HG02623 (cell line): ENCODE data around the gene GLIPR1L2.

Experiments
- ATAC-seq: cut with Tn5 transposase; IDR thresholded peaks from one replicate; pipeline ENCODE4 v1.9.1; 2021; ENCODE audit warnings: moderate library complexity; ENCODE audit not compliant: unreplicated experiment

GLIPR1L2 gene

GRCh38 chr12:75476071-75476470 is 85.2 kb downstream of the GLIPR1L2 start:
- no peak for ATAC-seq

DNA sequence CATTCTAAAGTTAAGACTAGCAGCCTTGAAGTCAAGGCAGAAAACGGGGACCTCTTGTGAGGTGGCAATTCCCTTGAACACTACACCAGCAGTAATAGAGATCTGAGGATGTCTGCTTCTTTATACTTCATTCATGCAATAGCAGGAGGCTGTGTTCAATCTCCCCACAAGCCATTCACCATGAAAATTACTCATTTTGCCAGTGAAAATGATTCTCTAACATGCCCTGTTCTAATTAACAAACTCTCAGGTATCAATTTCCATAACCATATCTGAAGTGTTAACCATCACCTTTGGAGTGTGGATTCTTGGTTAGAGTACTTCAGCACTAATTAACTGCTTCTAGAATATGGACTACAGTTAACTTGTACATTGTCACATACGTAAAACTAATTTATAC is 86.2 kb downstream of the GLIPR1L2 start:
- no peak for ATAC-seq

- peak; percentile 25 for ATAC-seq
Observed at GRCh38 chr12:75478116-75478794, 87.4 kb downstream of the GLIPR1L2 start.

DNA sequence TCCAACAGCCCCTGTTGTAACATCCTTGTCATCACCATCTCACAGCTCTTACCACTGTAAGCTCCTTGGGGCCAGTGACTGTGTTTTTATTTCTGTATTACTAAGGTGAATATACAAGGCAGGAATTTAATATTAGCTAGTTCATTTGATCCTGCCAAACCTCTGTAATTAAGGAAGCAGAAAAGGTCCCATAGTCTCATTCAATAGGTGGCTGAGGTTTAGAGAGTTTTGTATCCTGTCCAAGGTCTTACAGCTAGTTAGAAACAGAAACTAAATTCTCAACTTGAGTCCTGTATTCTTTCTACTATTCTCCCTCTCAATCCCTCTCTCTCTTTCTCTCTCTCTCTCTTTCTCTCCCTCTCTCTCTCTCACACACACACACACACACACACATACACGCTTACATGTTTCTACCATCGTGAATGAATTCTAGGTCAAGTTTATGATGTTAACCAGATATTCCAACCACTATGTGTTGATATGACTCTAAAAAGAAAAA is 89.1 kb downstream of the GLIPR1L2 start:
- peak; percentile 28 for ATAC-seq

- peak; percentile 87 for ATAC-seq
Observed at GRCh38 chr12:75480469-75480949, 89.6 kb downstream of the GLIPR1L2 start, which contains the start of gene GLIPR1. Gene GLIPR1, plus strand, starts transcription at chr12:75480755. Its CDS starts 126 bp downstream, at chr12:75480881.

- peak; percentile 16 for ATAC-seq
Observed at GRCh38 chr12:75481013-75481705, 90.3 kb downstream of the GLIPR1L2 start.

DNA sequence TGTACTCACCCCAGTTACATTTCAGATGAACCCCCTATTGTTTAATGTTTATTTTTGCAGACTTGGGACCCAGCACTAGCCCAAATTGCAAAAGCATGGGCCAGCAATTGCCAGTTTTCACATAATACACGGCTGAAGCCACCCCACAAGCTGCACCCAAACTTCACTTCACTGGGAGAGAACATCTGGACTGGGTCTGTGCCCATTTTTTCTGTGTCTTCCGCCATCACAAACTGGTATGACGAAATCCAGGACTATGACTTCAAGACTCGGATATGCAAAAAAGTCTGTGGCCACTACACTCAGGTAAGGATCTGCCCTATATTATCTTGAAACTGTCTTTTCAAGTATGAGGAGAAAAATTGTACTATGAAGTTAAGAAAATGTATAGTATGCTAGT is 90.9 kb downstream of the GLIPR1L2 start:
- no peak for ATAC-seq
